Choroid plexus epithelial cell (primary cell): ENCODE data around the gene CDH4.

Experiments
- DNase-seq: peaks from one replicate; pipeline ENCODE4 v3.0.0-alpha.2; 2010; ENCODE audit warnings: low read depth
- H3K4me3 ChIP-seq: 2 replicates; pipeline ENCODE4 v1.5.1; 2011; ENCODE audit warnings: low read depth, mild to moderate bottlenecking, control low read depth, low read length, moderate library complexity
- TF ChIP-seq, protein P1 (sequence below): conservative IDR thresholded peaks from 2 replicates; pipeline ENCODE4 v1.5.1; 2011; ENCODE audit warnings: low read depth, mild to moderate bottlenecking, control low read depth, inconsistent platforms, low read length, moderate library complexity

CDH4 gene

DNA sequence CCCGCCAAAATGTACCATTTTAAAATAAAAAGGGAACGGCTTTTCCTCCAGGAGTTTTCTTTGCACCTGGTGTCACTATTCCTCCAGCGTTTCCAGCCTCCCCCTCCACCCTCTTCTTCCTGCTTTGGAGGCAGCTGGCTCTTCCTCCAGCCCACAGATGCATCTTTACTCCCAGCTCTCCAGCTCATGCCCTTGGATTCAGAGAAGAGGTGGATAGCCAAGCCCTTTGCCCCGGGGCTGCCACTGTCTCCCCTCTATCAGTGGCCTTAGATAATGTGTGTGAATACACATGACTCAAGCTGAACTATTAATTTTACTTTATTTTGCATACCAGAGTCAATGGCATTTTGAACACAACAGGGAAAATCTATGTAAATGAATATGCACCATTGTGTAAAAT lies 15.3 kb upstream of the CDH4 start:
- TF ChIP-seq, protein P1, sequence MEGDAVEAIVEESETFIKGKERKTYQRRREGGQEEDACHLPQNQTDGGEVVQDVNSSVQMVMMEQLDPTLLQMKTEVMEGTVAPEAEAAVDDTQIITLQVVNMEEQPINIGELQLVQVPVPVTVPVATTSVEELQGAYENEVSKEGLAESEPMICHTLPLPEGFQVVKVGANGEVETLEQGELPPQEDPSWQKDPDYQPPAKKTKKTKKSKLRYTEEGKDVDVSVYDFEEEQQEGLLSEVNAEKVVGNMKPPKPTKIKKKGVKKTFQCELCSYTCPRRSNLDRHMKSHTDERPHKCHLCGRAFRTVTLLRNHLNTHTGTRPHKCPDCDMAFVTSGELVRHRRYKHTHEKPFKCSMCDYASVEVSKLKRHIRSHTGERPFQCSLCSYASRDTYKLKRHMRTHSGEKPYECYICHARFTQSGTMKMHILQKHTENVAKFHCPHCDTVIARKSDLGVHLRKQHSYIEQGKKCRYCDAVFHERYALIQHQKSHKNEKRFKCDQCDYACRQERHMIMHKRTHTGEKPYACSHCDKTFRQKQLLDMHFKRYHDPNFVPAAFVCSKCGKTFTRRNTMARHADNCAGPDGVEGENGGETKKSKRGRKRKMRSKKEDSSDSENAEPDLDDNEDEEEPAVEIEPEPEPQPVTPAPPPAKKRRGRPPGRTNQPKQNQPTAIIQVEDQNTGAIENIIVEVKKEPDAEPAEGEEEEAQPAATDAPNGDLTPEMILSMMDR, result no peak
- H3K4me3 ChIP-seq, result no peak overlapping the region
- no peak for DNase-seq

DNA sequence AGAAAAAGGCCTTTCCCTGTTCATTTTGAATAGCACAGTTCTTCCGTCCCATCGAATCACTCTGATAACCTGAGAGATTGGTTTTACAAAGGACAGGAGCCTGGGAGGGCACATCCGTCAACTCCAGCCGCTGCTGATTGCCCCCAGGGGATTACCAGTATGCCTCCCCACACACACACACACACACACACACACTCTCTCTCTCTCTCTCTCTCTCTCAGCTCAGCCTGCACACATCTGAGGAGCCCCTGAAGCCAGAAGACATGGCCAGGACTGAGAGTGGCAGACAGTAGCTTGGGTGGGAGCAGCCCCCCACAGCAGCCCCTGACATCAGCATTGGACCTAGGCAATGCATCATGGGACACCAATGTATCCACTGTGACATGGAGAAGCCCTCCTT lies 13.2 kb upstream of the CDH4 start:
- no peak overlapping the region for H3K4me3 ChIP-seq
- no peak for DNase-seq
- TF ChIP-seq, protein P1, result no peak

DNA sequence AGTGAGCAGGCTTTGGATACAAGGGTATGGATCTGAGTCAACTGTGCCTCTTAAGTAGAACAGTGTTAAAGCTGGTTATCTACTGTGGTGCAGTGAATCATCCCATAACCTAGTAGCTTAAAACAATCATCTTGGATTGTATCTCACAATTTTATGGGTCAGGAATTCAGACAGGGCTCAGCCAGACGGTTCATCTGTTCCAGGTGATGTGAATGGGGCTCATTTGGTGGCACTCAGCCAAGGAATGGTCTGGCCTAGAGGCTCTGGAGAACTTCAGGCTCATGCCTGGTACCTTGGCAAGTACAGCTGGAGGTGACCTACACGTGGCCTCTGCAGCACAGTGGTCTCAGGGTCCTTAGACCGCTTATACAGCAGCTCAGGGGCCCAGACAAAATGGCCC lies 11.2 kb upstream of the CDH4 start:
- no peak overlapping the region for H3K4me3 ChIP-seq
- no peak for DNase-seq
- TF ChIP-seq, protein P1, result no peak

DNA sequence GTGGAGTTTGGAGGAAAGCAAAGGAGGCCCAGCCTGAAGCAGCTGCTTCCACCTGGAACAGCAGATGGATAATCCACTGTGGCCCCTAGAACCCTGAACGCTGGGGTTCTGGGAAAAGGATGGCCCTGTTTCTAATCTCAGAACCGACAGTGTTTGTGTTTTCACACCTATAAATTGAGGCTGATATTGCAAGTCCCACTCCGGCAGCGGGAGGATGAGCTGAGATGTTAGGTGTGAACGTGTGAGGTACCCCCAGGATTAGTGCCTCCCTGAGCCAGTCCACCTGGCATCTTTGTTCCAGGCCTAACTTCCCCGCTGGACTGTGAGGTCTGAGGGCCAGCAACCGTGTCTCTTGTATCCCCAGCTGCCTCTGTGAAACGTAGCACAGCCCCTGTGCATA lies 7.8 kb upstream of the CDH4 start:
- H3K4me3 ChIP-seq, result no peak overlapping the region
- no peak for DNase-seq
- TF ChIP-seq, protein P1, result no peak

DNA sequence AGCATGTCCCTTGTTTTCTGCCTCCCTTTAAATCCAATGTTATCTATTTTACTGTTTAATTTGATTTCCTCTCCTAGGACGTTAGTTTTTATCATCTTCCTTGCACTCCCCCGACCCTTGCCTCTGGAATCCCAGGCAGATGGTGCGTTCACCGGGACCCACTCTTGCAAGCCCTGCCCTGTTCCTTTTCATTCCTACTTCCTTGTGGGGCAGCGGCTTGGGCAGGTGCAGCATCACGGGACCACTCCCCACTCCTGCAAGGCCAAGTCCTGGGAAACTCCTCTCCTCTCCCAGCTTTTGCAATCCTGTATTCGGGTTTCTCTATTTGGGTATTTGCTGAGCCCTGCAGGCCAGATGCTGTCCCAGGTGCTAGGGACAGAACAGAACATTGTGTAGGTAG lies 5.8 kb upstream of the CDH4 start:
- no peak overlapping the region for H3K4me3 ChIP-seq
- TF ChIP-seq, protein P1, result no peak
- DNase-seq, result no peak

DNA sequence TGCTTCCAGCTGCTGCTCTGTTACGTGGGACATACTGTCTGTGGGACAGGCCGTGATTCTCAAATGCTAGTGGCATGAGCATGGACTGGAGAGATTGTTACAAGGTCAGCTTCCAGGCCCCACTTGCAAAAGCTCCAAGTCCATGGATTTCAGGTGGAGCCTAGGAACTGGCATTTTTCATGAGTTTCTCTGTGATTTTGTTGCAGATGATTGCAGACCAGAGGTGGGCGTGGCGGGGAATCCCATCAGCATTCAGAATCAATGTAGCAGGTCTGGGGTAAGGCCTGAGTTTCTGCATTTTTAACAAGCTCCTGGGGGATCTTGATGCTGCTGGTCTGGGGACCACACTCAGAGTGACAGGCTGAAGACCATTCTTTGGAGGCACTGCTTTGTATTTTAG lies 2.4 kb upstream of the CDH4 start:
- TF ChIP-seq, protein P1, result no peak
- no peak overlapping the region for H3K4me3 ChIP-seq
- DNase-seq, result no peak

DNA sequence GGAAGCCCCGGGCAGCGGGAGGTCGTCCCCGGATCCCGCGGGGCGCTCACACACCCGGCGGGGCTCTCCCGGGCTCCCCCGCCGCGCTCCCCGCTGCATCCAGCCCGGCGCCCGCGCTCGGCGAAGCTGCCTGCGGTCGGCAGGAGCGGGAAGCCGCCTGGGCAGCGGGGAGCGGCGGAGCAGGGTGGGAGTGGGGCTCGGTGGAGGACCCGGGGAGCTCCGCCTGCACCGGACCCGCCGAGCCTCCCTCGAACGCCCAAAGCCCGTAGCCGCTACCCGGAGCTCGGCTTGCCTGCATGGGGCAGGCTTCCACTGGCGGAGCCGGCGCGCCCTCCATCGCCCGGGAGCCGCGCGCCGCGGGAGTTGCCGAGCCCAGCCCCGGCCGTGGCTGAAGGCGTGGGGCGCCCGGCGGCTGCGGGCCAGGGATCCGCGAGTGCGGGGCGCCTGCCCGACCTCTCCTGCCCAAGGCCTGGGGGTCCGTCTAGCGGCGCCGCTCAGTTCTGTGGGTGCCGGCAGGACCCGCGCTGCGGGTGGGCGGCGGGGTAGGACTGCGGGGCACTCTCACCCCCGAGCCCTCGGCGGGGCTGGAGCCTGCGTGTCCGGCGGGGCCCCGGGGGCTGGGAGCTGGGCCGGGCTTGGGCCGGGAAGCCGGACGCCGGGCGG lies 671 bp downstream of the CDH4 start:
- TF ChIP-seq, protein P1, result no peak
- peak overlapping the region; percentile 55 for H3K4me3 ChIP-seq
- DNase-seq, result peak; percentile 48
